ENCODE data around the gene PDE8B.

Gene PDE8B

DNA sequence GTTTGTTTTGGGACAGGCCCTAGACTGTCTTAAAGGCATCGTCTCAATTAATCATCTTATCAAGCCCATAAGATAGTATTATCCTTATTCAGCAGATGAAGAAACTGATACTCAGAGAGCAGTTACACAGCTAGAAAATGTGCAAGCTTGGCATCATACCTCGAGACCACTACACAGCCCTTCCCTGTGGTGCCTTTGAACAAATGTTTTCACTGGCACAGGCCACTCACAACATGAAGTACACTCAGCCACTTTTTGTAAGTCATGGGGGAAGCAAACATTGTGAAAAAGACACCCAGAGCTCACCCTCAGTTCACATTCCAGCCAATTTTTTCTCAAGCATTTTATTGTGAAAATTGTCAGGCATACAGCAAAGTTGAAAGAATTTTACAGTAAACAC, 159.1 kb downstream of the PDE8B start:
- Histone ChIP-seq H2AFZ (ENCODE audit: low read length) (no peak overlapping the region), H3K79me2 (ENCODE audit: low read length) (no peaks in the 10 kb centered on the region), H4K20me1 (ENCODE audit: insufficient read depth, low read length) (no peaks in the 10 kb centered on the region), H3K4me3 (ENCODE audit: low read length) (no peak overlapping the region), H3K27me3 (replicated peaks; ENCODE audit: insufficient read depth, low read length) (no peaks in the 10 kb centered on the region), H3K9me2 (replicated peaks; ENCODE audit: insufficient read depth, low read length) (no peaks in the 10 kb centered on the region), H3K27ac (ENCODE audit: low read length) (no peak overlapping the region), H3K9me3 (replicated peaks; ENCODE audit: insufficient read depth, low read length) (no peaks in the 10 kb centered on the region), H3K9ac (ENCODE audit: low read length) (no peak overlapping the region), H3K4me2 (ENCODE audit: low read depth, low read length) (no peak overlapping the region), H3F3A (ENCODE audit: insufficient read depth, low read length) (no peaks in the 10 kb centered on the region), H3K4me1 (ENCODE audit: low read length) (no peaks in the 10 kb centered on the region), H3K36me3 (replicated peaks; ENCODE audit: insufficient read depth, low read length) (no peaks in the 10 kb centered on the region)
- TF ChIP-seq, protein P1, sequence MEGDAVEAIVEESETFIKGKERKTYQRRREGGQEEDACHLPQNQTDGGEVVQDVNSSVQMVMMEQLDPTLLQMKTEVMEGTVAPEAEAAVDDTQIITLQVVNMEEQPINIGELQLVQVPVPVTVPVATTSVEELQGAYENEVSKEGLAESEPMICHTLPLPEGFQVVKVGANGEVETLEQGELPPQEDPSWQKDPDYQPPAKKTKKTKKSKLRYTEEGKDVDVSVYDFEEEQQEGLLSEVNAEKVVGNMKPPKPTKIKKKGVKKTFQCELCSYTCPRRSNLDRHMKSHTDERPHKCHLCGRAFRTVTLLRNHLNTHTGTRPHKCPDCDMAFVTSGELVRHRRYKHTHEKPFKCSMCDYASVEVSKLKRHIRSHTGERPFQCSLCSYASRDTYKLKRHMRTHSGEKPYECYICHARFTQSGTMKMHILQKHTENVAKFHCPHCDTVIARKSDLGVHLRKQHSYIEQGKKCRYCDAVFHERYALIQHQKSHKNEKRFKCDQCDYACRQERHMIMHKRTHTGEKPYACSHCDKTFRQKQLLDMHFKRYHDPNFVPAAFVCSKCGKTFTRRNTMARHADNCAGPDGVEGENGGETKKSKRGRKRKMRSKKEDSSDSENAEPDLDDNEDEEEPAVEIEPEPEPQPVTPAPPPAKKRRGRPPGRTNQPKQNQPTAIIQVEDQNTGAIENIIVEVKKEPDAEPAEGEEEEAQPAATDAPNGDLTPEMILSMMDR (IDR thresholded peaks at IDR 0.05; ENCODE audit: low read length), result no peak
- no peak for TF ChIP-seq EZH2 (optimal IDR thresholded peaks at IDR 0.05; ENCODE audit: low read depth, low read length)
- TF ChIP-seq EZH2phosphoT487 (IDR thresholded peaks at IDR 0.05; ENCODE audit: low read length), result no peak
- no peak for DNase-seq

DNA sequence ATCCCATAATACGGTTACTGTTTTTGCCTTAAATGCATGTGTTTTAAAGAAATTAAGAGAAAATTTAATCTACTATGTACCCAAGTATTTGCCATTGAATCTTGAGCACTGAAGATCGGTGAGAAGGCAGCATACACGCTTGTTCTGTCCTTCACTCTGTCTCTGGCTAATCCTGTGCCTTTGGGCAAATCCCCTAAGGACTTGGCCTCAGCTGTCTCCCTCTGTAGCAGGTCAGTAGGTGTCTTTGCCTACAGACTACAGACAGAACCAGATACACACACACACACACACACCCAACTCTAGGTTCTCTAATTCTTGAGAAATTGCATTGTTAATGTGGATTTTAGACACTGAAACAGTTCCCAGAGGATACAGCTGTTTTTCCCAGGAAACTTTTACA, 164.2 kb downstream of the PDE8B start:
- Histone ChIP-seq H3K36me3 (replicated peaks; ENCODE audit: insufficient read depth, low read length) (no peaks in the 10 kb centered on the region), H3F3A (ENCODE audit: insufficient read depth, low read length) (no peaks in the 10 kb centered on the region), H3K9me2 (replicated peaks; ENCODE audit: insufficient read depth, low read length) (no peaks in the 10 kb centered on the region), H3K4me1 (ENCODE audit: low read length) (no peaks in the 10 kb centered on the region), H3K9me3 (replicated peaks; ENCODE audit: insufficient read depth, low read length) (no peaks in the 10 kb centered on the region), H3K27ac (ENCODE audit: low read length) (no peak overlapping the region), H3K4me2 (ENCODE audit: low read depth, low read length) (no peak overlapping the region), H3K4me3 (ENCODE audit: low read length) (no peak overlapping the region), H4K20me1 (ENCODE audit: insufficient read depth, low read length) (no peaks in the 10 kb centered on the region), H3K27me3 (replicated peaks; ENCODE audit: insufficient read depth, low read length) (no peaks in the 10 kb centered on the region), H3K9ac (ENCODE audit: low read length) (no peak overlapping the region), H3K79me2 (ENCODE audit: low read length) (no peaks in the 10 kb centered on the region), H2AFZ (ENCODE audit: low read length) (no peak overlapping the region)
- TF ChIP-seq EZH2 (optimal IDR thresholded peaks at IDR 0.05; ENCODE audit: low read depth, low read length) (no peak), EZH2phosphoT487 (IDR thresholded peaks at IDR 0.05; ENCODE audit: low read length) (no peak)
- TF ChIP-seq, protein P1 (IDR thresholded peaks at IDR 0.05; ENCODE audit: low read length), result no peak
- DNase-seq, result no peak

DNA sequence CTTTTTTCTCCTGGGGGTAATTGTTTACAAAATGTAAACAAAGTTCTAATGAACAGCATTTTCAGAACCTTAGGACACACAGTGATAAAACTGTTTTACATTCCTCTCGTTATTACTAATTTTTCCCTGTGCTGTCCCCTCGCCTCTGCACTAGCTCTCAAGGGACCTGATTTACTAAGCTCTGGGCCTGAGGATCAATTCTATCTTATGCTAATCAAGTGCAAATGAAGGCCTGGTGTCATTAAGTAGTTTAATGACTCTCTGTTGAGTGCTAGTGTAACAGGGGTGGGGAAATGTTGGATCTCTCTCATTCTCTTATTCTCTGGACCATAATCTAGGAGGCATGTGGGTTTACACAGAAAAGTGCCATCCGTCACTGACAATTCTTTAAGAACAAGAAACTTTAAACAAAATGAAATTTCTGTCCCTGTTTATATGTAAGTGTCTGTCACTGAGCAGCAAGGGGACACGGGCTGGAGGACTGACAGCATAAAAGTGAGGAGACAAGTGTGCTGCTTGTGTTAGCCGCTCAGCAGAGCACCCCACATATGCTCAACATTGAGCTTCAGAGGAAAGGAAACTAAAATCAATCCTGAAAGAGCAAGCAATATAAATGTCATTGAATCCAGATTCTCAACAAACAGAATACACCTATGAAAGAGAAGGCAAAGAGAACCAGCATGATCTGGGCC, 166.3 kb downstream of the PDE8B start:
- Histone ChIP-seq H3K27me3 (replicated peaks; ENCODE audit: insufficient read depth, low read length) (no peaks in the 10 kb centered on the region), H3K36me3 (replicated peaks; ENCODE audit: insufficient read depth, low read length) (no peaks in the 10 kb centered on the region), H3K9me3 (replicated peaks; ENCODE audit: insufficient read depth, low read length) (no peaks in the 10 kb centered on the region), H3K4me1 (ENCODE audit: low read length) (no peaks in the 10 kb centered on the region), H3K4me3 (ENCODE audit: low read length) (no peak overlapping the region), H3K4me2 (ENCODE audit: low read depth, low read length) (no peak overlapping the region), H3K27ac (ENCODE audit: low read length) (no peak overlapping the region), H4K20me1 (ENCODE audit: insufficient read depth, low read length) (no peaks in the 10 kb centered on the region), H3F3A (ENCODE audit: insufficient read depth, low read length) (no peaks in the 10 kb centered on the region), H2AFZ (ENCODE audit: low read length) (no peak overlapping the region), H3K9ac (ENCODE audit: low read length) (no peak overlapping the region), H3K9me2 (replicated peaks; ENCODE audit: insufficient read depth, low read length) (no peaks in the 10 kb centered on the region), H3K79me2 (ENCODE audit: low read length) (no peaks in the 10 kb centered on the region)
- DNase-seq, result no peak
- no peak for TF ChIP-seq EZH2phosphoT487 (IDR thresholded peaks at IDR 0.05; ENCODE audit: low read length)
- TF ChIP-seq, protein P1 (IDR thresholded peaks at IDR 0.05; ENCODE audit: low read length), result no peak
- TF ChIP-seq EZH2 (optimal IDR thresholded peaks at IDR 0.05; ENCODE audit: low read depth, low read length), result no peak

All from MM.1S (cell line).